KMS-11 (cell line): ENCODE data around the gene MB21D2.

ENCODE experiments used
- H2AFZ ChIP-seq: fragments of 200-600 bp; sonication (generic); 2 replicates; pipeline ENCODE4 v1.6.1; 2016; ENCODE audit warnings: antibody characterized with exemption, mixed run types, low read depth
- H3K27ac ChIP-seq: fragments of 200-600 bp; sonication (generic); 2 replicates; pipeline ENCODE4 v1.6.1; 2016; ENCODE audit warnings: mild to moderate bottlenecking, mixed run types
- H3K27me3 ChIP-seq: fragments of 200-600 bp; sonication (generic); 2 replicates; pipeline ENCODE4 v1.6.1; 2017; ENCODE audit warnings: mild to moderate bottlenecking, low read depth, mixed run types, moderate library complexity; ENCODE audit not compliant: insufficient read depth
- H3K36me3 ChIP-seq: fragments of 200-600 bp; sonication (generic); 2 replicates; pipeline ENCODE4 v1.6.1; 2017; ENCODE audit warnings: mild to moderate bottlenecking, mixed run types; ENCODE audit not compliant: insufficient read depth
- H3K4me1 ChIP-seq: fragments of 200-600 bp; sonication (generic); 2 replicates; pipeline ENCODE4 v1.6.1; 2016; ENCODE audit warnings: mild to moderate bottlenecking, low read depth, mixed run types; ENCODE audit not compliant: poor library complexity, severe bottlenecking
- H3K4me2 ChIP-seq: fragments of 200-600 bp; sonication (generic); 2 replicates; pipeline ENCODE4 v1.7.0; 2016; ENCODE audit warnings: mild to moderate bottlenecking, mixed run types
- H3K4me3 ChIP-seq: fragments of 200-600 bp; sonication (generic); IDR thresholded peaks from 2 replicates; pipeline ENCODE4 v1.6.1; 2017; ENCODE audit warnings: low read depth, low read length, mixed read lengths; ENCODE audit not compliant: insufficient read depth
- H3K79me2 ChIP-seq: fragments of 200-600 bp; sonication (generic); 2 replicates; pipeline ENCODE4 v1.6.1; 2016; ENCODE audit warnings: low read depth, mixed run types; ENCODE audit not compliant: insufficient read depth
- H3K9ac ChIP-seq: fragments of 200-600 bp; sonication (generic); 2 replicates; pipeline ENCODE4 v1.6.1; 2016; ENCODE audit warnings: mild to moderate bottlenecking, mixed run types
- H4K20me1 ChIP-seq: fragments of 200-600 bp; sonication (generic); 2 replicates; pipeline ENCODE4 v1.6.1; 2016; ENCODE audit warnings: mild to moderate bottlenecking, mixed run types; ENCODE audit not compliant: insufficient read depth
- TF ChIP-seq, protein P1 (sequence below): fragments of 200-600 bp; sonication (generic); conservative IDR thresholded peaks from 2 replicates; pipeline ENCODE4 v1.6.1; 2017; ENCODE audit warnings: low read depth, mild to moderate bottlenecking, antibody characterized with exemption, low read length, moderate library complexity, mixed read lengths

MB21D2 gene

DNA sequence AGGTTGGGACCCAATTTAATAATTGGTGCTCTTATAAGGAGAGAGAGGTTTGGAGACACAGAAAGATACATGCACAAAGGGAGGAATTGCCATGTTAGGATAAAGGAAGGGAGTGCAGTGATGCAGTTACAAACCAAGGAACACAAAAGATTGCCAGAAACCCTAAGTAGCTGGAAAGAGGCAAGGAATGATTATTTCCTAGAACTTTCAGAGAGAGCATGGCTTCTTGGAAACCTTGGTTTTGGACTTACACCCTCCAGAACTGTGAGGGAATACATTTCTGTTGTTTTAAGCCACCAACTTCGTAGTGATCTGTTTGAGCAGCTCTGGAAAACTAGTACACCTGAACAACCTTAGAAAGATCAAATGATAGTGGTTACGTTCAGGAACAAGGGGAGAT, 25.0 kb upstream of the MB21D2 start:
- TF ChIP-seq, protein P1, sequence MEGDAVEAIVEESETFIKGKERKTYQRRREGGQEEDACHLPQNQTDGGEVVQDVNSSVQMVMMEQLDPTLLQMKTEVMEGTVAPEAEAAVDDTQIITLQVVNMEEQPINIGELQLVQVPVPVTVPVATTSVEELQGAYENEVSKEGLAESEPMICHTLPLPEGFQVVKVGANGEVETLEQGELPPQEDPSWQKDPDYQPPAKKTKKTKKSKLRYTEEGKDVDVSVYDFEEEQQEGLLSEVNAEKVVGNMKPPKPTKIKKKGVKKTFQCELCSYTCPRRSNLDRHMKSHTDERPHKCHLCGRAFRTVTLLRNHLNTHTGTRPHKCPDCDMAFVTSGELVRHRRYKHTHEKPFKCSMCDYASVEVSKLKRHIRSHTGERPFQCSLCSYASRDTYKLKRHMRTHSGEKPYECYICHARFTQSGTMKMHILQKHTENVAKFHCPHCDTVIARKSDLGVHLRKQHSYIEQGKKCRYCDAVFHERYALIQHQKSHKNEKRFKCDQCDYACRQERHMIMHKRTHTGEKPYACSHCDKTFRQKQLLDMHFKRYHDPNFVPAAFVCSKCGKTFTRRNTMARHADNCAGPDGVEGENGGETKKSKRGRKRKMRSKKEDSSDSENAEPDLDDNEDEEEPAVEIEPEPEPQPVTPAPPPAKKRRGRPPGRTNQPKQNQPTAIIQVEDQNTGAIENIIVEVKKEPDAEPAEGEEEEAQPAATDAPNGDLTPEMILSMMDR, result no peak
- H3K4me1 ChIP-seq, result no peaks in the 10 kb centered on the region
- H3K27me3 ChIP-seq, result no peaks in the 10 kb centered on the region

DNA sequence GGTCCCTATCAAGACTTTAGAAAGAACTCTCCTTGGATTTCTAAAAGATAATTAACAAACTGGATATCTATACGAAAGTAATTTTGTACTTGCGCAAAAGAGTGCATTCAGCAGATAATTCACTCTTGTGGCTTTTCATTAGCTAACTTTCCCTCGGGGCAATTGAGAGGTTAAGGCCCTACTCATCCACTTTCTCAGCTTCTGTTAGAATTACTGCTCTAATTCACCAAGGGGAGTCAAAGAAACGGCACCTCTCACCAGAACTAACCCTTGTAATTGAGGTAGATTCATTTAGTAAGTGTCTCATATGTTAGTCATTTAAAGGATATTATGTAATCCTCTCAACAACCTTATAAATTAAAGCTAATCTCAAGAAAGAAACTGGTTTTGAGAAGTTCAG, 22.5 kb upstream of the MB21D2 start:
- no peaks in the 10 kb centered on the region for H3K79me2 ChIP-seq
- no peak overlapping the region for H3K4me2 ChIP-seq
- no peaks in the 10 kb centered on the region for H4K20me1 ChIP-seq
- no peak overlapping the region for H3K9ac ChIP-seq
- TF ChIP-seq, protein P1, result no peak
- no peaks in the 10 kb centered on the region for H3K36me3 ChIP-seq
- H3K4me3 ChIP-seq, result no peak overlapping the region
- no peak overlapping the region for H2AFZ ChIP-seq
- no peaks in the 10 kb centered on the region for H3K4me1 ChIP-seq
- H3K27ac ChIP-seq, result no peak overlapping the region
- no peaks in the 10 kb centered on the region for H3K27me3 ChIP-seq

More for the DNA sequence above, 25.0 kb upstream of the MB21D2 start:
- H3K4me3 ChIP-seq, result no peak overlapping the region
- H4K20me1 ChIP-seq, result no peaks in the 10 kb centered on the region
- no peaks in the 10 kb centered on the region for H3K79me2 ChIP-seq
- H3K36me3 ChIP-seq, result no peaks in the 10 kb centered on the region
- no peak overlapping the region for H3K4me2 ChIP-seq
- no peak overlapping the region for H3K27ac ChIP-seq
- no peak overlapping the region for H3K9ac ChIP-seq
- H2AFZ ChIP-seq, result no peak overlapping the region

DNA sequence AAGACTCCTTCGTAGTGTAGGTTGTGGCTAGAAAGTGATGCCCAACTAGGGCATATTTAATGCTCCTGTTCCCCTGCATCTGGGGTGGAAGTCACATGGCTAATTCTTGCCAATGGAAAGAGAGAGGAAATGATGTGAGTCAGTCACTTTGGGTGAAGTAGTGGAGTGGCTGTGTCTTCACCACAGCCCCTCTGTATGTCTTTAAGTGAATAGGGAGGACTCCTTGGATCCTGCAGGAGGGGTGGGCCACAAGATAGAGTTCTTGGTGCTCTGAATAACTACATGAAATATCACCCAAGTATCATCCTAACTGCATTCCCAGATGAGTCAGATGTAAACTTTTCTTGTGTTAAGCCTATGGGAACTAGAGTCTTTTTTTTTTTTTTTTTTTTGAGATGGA, 17.8 kb upstream of the MB21D2 start:
- no peak overlapping the region for H3K4me3 ChIP-seq
- no peak overlapping the region for H3K4me2 ChIP-seq
- no peak overlapping the region for H3K9ac ChIP-seq
- H3K27ac ChIP-seq, result no peak overlapping the region
- TF ChIP-seq, protein P1, result no peak
- H2AFZ ChIP-seq, result no peak overlapping the region
- H4K20me1 ChIP-seq, result no peaks in the 10 kb centered on the region
- H3K27me3 ChIP-seq, result no peaks in the 10 kb centered on the region
- no peaks in the 10 kb centered on the region for H3K79me2 ChIP-seq
- H3K4me1 ChIP-seq, result no peaks in the 10 kb centered on the region
- no peaks in the 10 kb centered on the region for H3K36me3 ChIP-seq

DNA sequence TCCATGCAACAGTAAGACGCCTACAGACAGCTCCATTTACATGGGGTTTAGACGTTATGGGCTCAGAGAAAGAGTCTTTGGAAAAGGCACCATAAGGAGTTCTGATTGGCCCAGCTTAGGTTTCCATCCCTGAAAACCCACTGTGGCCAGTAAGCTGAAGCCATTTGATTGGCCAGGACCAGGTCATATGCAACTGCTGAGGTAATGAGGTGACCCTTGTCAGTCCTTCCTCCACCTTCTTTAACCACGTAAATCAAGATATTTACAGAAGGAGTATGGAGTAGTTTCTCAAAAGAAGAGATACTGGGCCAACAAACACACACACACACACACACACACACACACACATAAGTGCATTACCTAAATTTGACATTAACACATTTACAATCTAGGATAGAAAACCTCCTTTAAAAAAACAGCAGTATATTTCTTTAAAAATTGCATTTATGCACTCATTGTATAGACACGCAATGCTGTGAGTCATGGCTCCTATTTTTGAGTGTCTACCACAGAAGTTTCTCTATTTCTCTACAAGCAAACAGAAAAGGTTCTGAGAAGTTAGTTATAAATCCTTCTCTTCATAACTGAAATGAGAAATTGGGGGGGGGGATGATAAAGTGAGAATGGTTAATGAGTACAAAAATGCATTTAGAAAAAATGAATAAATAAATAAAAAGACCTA, 16.3 kb upstream of the MB21D2 start:
- Histone ChIP-seq H3K4me3 (no peak overlapping the region), H3K27me3 (no peaks in the 10 kb centered on the region), H3K27ac (no peak overlapping the region), H3K4me2 (no peak overlapping the region), H3K4me1 (no peaks in the 10 kb centered on the region), H3K79me2 (no peaks in the 10 kb centered on the region), H4K20me1 (no peaks in the 10 kb centered on the region), H3K36me3 (no peaks in the 10 kb centered on the region), H3K9ac (no peak overlapping the region), H2AFZ (no peak overlapping the region)
- TF ChIP-seq, protein P1, result no peak
